Measurements from ENCODE around the gene SEMA3F. TPM values are rescaled to one million over a fixed set of nuclear protein-coding genes. Genes with fewer than 3 reads are reported as not detected.

SEMA3F gene
- total and polyA plus RNA-seq, 2 donors (not counting 3 experiments of a cell fraction or from before 2014, with no cell fraction given), result 65.8 to 99.1 TPM

DNA sequence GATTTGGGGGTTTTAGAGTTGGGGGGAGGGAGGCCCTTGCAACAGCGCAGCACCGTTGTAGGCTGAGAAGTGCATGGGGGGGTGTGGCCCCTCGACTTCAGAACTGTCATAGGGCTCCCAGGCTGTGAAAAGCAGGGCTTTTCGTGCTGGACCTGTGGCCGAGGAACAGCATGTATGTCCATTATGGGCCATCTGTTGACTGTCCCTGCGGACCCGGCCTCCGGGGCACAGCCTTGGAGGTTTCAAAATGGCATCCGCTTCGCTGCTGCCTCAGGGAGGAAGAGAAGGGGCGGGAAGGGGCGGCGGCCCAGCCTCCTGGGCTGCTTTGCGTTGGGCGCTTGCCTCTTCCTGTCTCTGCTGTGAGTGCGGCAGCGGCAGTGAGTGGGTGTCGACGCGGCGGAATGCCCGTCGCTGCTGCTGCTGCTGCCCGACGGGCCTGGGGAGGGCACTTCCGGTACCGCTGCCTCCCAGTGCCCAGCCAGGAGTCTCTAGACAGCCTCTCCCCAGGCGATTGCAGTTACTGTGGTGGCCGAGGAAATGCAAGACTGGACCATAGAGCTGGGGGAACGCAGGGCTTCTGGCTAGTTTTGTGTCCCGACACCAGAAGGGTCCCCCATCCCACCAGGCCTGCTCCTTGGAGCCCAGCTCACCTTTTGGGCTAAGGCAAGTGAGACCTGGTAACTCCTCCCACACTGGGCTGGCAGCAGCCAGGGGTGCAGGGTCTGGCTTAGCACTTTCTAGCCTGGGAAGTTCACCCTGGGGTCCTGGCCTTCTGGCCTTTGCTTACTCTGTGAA, 82.8 kb downstream of the SEMA3F start:
- dilution Hi-C loops (cut with MboI; ENCODE audit: extremely low pct_ligation_motif_present, low sequenced_read_pairs) (no loop called here), intact Hi-C loops (cut with micrococcal nuclease) (loop anchor here (1.0 to 5.0 kb wide), 4 partner anchors 8 to 81 kb away; partner anchors contain the start of gene SEMA3F)
- DNase-seq (ENCODE audit: low read depth, low spot score), result peak; percentile 85
- no peaks in the 10 kb centered on the region for H4K20me1 ChIP-seq (replicated peaks; ENCODE audit: control insufficient read depth, extremely low read depth, insufficient read depth, low read length)
- BruUV-seq (replicated peaks), result no TSS peak
- H2AFZ ChIP-seq (ENCODE audit: low read depth, low read length), result no peak overlapping the region
- peak; percentile 98 for FAIRE-seq
- H3K27me3 ChIP-seq (ENCODE audit: control insufficient read depth in 2 of 2, insufficient read depth in 2 of 2, low read length in 2 of 2), result no peaks in the 10 kb centered on the region
- ChIA-PET POLR2A (no interaction called here), CTCF (interaction anchor here (0.6 to 2.4 kb wide), 4 partner anchors 9 to 68 kb away, joined by 3 to 17 read pairs (median 5); no protein-coding TSS in a partner anchor)
- H3K4me1 ChIP-seq (ENCODE audit: control insufficient read depth, extremely low read depth, insufficient read depth, low read length), result peaks cover 47% of the 10 kb centered on the region
- peaks cover 67% of the 10 kb centered on the region for H3K79me2 ChIP-seq (ENCODE audit: control insufficient read depth, insufficient read depth, low read length)
- H3K9me1 ChIP-seq (replicated peaks; ENCODE audit: control insufficient read depth, extremely low read depth, insufficient read depth, low read length), result no peaks in the 10 kb centered on the region
- no peak for TF ChIP-seq GATA2 (IDR thresholded peaks at IDR 0.05; ENCODE audit: insufficient read depth, insufficient read length, low read depth, low read length)
- TF ChIP-seq POLR2A (IDR thresholded peaks at IDR 0.05; ENCODE audit: low read depth, low read length), result peak; percentile 62
- peak; percentile 81 for TF ChIP-seq POLR2AphosphoS5 (IDR thresholded peaks at IDR 0.05; ENCODE audit: insufficient read depth, low read depth, low read length)
- H3K4me2 ChIP-seq (ENCODE audit: insufficient read depth, low read length), result peak overlapping the region; percentile 93
- peak overlapping the region; percentile 91 for H3K9ac ChIP-seq (replicated peaks; ENCODE audit: extremely low read depth, insufficient read depth, low read length)
- H3K27ac ChIP-seq (ENCODE audit: insufficient read depth, low read depth, low read length), result peak overlapping the region; percentile 60
- H3K4me3 ChIP-seq (replicated peaks in 1 of 3; ENCODE audit: insufficient read depth in 1 of 3, low read depth in 1 of 3, low read length in 3 of 3), result peak overlapping the region; percentile 80 to 88 (median 81)
- H3K9me3 ChIP-seq (replicated peaks; ENCODE audit: control insufficient read depth, insufficient read depth, low read length), result no peaks in the 10 kb centered on the region
- H3K36me3 ChIP-seq (ENCODE audit: control insufficient read depth in 2 of 2, extremely low read depth in 1 of 2, insufficient read depth in 2 of 2, low read length in 2 of 2), result peaks cover 2 to 10% of the 10 kb centered on the region in 2 experiments

DNA sequence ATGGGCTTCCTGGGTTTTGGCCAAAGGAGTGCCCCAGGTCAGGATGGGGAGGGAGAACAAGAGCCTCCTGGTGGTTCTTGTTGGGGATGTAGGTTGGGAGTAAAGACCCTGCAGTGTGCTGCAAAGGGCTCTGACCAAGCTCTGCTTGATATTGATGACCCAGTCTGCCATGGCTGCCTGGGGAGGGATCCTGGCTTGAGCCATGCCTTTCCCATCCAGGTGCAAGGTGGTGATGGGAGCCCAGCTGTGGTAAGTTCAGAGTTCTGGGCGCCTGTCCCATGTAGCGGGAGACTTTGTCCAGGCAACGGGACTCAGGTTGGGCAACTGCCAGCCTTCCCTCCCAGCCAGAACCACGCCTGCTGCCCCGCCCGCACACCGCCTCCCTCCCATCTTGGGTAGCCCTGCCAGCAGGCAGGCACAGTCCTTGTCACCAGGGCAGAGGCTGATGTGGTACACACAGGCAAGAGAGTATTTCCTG, 83.5 kb downstream of the SEMA3F start:
- H3K4me3 ChIP-seq (replicated peaks in 1 of 3; ENCODE audit: insufficient read depth in 1 of 3, low read depth in 1 of 3, low read length in 3 of 3), result peak overlapping the region; percentile 29 to 88 (median 80)
- H3K9ac ChIP-seq (replicated peaks; ENCODE audit: extremely low read depth, insufficient read depth, low read length), result peak overlapping the region; percentile 64
- TF ChIP-seq CTCF (IDR thresholded peaks at IDR 0.05; ENCODE audit: extremely low read depth in 1 of 2, insufficient read depth in 1 of 2, low read depth in 1 of 2, low read length in 2 of 2) (peak in 1 of 2 donors; percentile 6), EZH2 (IDR thresholded peaks at IDR 0.05; ENCODE audit: borderline replicate concordance, low read depth, low read length, severe bottlenecking) (no peak)
- ChIA-PET CTCF (interaction anchor here (0.9 to 2.4 kb wide), 4 partner anchors 8 to 44 kb away, joined by 4 to 17 read pairs (median 6); no protein-coding TSS in a partner anchor), POLR2A (no interaction called here)
- H3K27me3 ChIP-seq (ENCODE audit: control insufficient read depth in 2 of 2, insufficient read depth in 2 of 2, low read length in 2 of 2), result no peaks in the 10 kb centered on the region
- H3K9me3 ChIP-seq (replicated peaks; ENCODE audit: control insufficient read depth, insufficient read depth, low read length), result no peaks in the 10 kb centered on the region
- dilution Hi-C loops (cut with MboI; ENCODE audit: extremely low pct_ligation_motif_present, low sequenced_read_pairs) (no loop called here), intact Hi-C loops (cut with micrococcal nuclease) (loop anchor here (1.0 to 5.0 kb wide), 4 partner anchors 8 to 81 kb away; partner anchors contain the start of gene SEMA3F)
- BruUV-seq (replicated peaks), result no TSS peak
- H4K20me1 ChIP-seq (replicated peaks; ENCODE audit: control insufficient read depth, extremely low read depth, insufficient read depth, low read length), result no peaks in the 10 kb centered on the region
- FAIRE-seq (peak; percentile 58), DNase-seq (ENCODE audit: low read depth, low spot score) (peak; percentile 33)
- H3K4me2 ChIP-seq (ENCODE audit: insufficient read depth, low read length), result peak overlapping the region; percentile 93
- H2AFZ ChIP-seq (ENCODE audit: low read depth, low read length), result no peak overlapping the region
- H3K79me2 ChIP-seq (ENCODE audit: control insufficient read depth, insufficient read depth, low read length), result peaks cover 71% of the 10 kb centered on the region
- peaks cover 53% of the 10 kb centered on the region for H3K4me1 ChIP-seq (ENCODE audit: control insufficient read depth, extremely low read depth, insufficient read depth, low read length)
- peak overlapping the region; percentile 60 for H3K27ac ChIP-seq (ENCODE audit: insufficient read depth, low read depth, low read length)
- no peaks in the 10 kb centered on the region for H3K9me1 ChIP-seq (replicated peaks; ENCODE audit: control insufficient read depth, extremely low read depth, insufficient read depth, low read length)
- H3K36me3 ChIP-seq (ENCODE audit: control insufficient read depth in 2 of 2, extremely low read depth in 1 of 2, insufficient read depth in 2 of 2, low read length in 2 of 2), result peaks cover 2 to 10% of the 10 kb centered on the region in 2 experiments

All from endothelial cell of umbilical vein (primary cell).